ENCODE data around the gene FAAH. TPM values are rescaled to one million over a fixed set of nuclear protein-coding genes. Genes with fewer than 3 reads are reported as not detected.
A peak's percentile ranks its signal among the peaks of the same experiment; 100 is the strongest.

The FAAH gene
- total and polyA plus RNA-seq, 2 of the 4 experiments (the other 2 are of a cell fraction): under 0.01 to 0.19 TPM

- H3K4me1 ChIP-seq (ENCODE audit: control insufficient read depth, insufficient read depth, low read length): no peaks in the 10 kb centered on the region; the same call in 1 of the 2 replicates
- POLR2A ChIA-PET (ENCODE audit: unreplicated experiment): no interaction called here
- no peak overlapping the region for H2AK5ac ChIP-seq (ENCODE audit: low read depth, low read length)
- H3K9me1 ChIP-seq (ENCODE audit: insufficient read depth, low read length): no peaks in the 10 kb centered on the region
- H3K27me3 ChIP-seq (ENCODE audit: control insufficient read depth, insufficient read depth, low read length): peaks cover 31% of the 10 kb centered on the region
- no peak overlapping the region for H4K8ac ChIP-seq (ENCODE audit: low read depth in 2 of 2, low read length in 2 of 2)
- H2BK20ac ChIP-seq (ENCODE audit: low read depth, low read length): no peak overlapping the region
- H3K4me3 ChIP-seq (ENCODE audit: insufficient read depth, low read depth, low read length): no peak overlapping the region
- DNase-seq: peak; percentile 11
- no peak overlapping the region for H3K9ac ChIP-seq (ENCODE audit: low read depth, low read length)
- WGBS, 2 experiments (ENCODE audit: extremely low coverage in 2 of 2, insufficient read length in 1 of 2): 100% methylated on average over 1 of the region's 6 CpGs; no CpG with 5 or more reads in 1 of the 2 experiments
- H3K9me3 ChIP-seq (ENCODE audit: control insufficient read depth, insufficient read depth, low read length): no peaks in the 10 kb centered on the region
- in situ Hi-C loops (cut with MboI; ENCODE audit: low sequenced_read_pairs): loop anchor here (25.0 kb wide), 1 partner anchor 311 kb away; the partner anchor contains the start of gene EFCAB14
- H4K5ac ChIP-seq (ENCODE audit: low read depth, low read length): no peak overlapping the region
- no TSS peak for BruUV-seq (replicated peaks)
- H2AFZ ChIP-seq (replicated peaks; ENCODE audit: low read length, poor library complexity): no peak overlapping the region
- H3K4me2 ChIP-seq (ENCODE audit: low read depth, low read length): no peak overlapping the region
- H3K4ac ChIP-seq (ENCODE audit: low read depth, low read length): no peak overlapping the region
- dilution Hi-C loops (cut with HindIII; ENCODE audit: low sequenced_read_pairs, unreplicated experiment): no loop called here
- no peak overlapping the region for H3K27ac ChIP-seq (ENCODE audit: insufficient read depth, low read length)
- H2AK9ac ChIP-seq (replicated peaks; ENCODE audit: low read depth, low read length, poor library complexity): peak overlapping the region; percentile 65
- H3K23ac ChIP-seq (ENCODE audit: low read depth, low read length): no peak overlapping the region; the same call in 1 of the 2 replicates
- intact Hi-C loops (cut with micrococcal nuclease): loop anchor here (10.0 kb wide), 1 partner anchor 773 kb away; no protein-coding TSS in a partner anchor
- no peak overlapping the region for H2BK15ac ChIP-seq (ENCODE audit: low read depth, low read length)
- no peak for ATAC-seq (ENCODE audit: low read depth)
- no peak overlapping the region for H3K14ac ChIP-seq (replicated peaks; ENCODE audit: low read depth, low read length)
- no peak overlapping the region for H2BK120ac ChIP-seq (ENCODE audit: low read depth, low read length)
- no peak overlapping the region for H4K91ac ChIP-seq (ENCODE audit: insufficient read depth, low read depth, low read length)
- no peak overlapping the region for H2BK5ac ChIP-seq (ENCODE audit: low read depth, low read length, poor library complexity, severe bottlenecking)
- H4K20me1 ChIP-seq (ENCODE audit: insufficient read depth, low read length): no peaks in the 10 kb centered on the region
- no peaks in the 10 kb centered on the region for H3K36me3 ChIP-seq (ENCODE audit: control insufficient read depth, insufficient read depth, low read length)
- H3K56ac ChIP-seq (ENCODE audit: extremely low read depth, insufficient read depth, low read length): no peak overlapping the region
- CTCF ChIA-PET: interaction anchor here (0.6 to 0.9 kb wide), 2 partner anchors 46 to 119 kb away, joined by 4 to 8 read pairs; no protein-coding TSS in a partner anchor
- no peaks in the 10 kb centered on the region for H3K79me1 ChIP-seq (ENCODE audit: low read depth in 1 of 2, low read length in 2 of 2)
- no peak overlapping the region for H3K18ac ChIP-seq (ENCODE audit: low read depth, low read length)
- TF ChIP-seq MAFK (IDR thresholded peaks at IDR 0.05; ENCODE audit: low read depth, low read length): no peak
- no peak for TF ChIP-seq CHD1 (IDR thresholded peaks at IDR 0.05; ENCODE audit: low read depth, low read length)
- no peak for TF ChIP-seq MXI1 (IDR thresholded peaks at IDR 0.05; ENCODE audit: borderline replicate concordance, low read depth, low read length)
- TF ChIP-seq CTCF (conservative IDR thresholded peaks at IDR 0.05; ENCODE audit: low read depth, low read length): no peak
- TF ChIP-seq POLR2A (IDR thresholded peaks at IDR 0.05; ENCODE audit: low read depth, low read length): no peak
- no peak for TF ChIP-seq ELK1 (IDR thresholded peaks at IDR 0.05; ENCODE audit: borderline replicate concordance, low read depth, low read length)
- no peak for TF ChIP-seq RCOR1 (IDR thresholded peaks at IDR 0.05; ENCODE audit: insufficient replicate concordance, low read length)
- TF ChIP-seq NFE2L2 (IDR thresholded peaks at IDR 0.05; ENCODE audit: low read depth, low read length): no peak
- TF ChIP-seq MAZ (IDR thresholded peaks at IDR 0.05; ENCODE audit: borderline replicate concordance, low read depth, low read length): no peak
- TF ChIP-seq BHLHE40 (IDR thresholded peaks at IDR 0.05; ENCODE audit: low read depth, low read length): no peak
- TF ChIP-seq SMC3 (IDR thresholded peaks at IDR 0.05; ENCODE audit: low read depth, low read length): no peak
- TF ChIP-seq FOS (IDR thresholded peaks at IDR 0.05; ENCODE audit: low read depth, low read length): no peak
- no peak for TF ChIP-seq RFX5 (IDR thresholded peaks at IDR 0.05; ENCODE audit: low read depth, low read length)
- TF ChIP-seq USF2 (IDR thresholded peaks at IDR 0.05; ENCODE audit: low read depth, low read length): no peak
- TF ChIP-seq CEBPB (IDR thresholded peaks at IDR 0.05; ENCODE audit: low read depth, low read length): no peak
These were observed 7.2 kb downstream of the FAAH start for GRCh38 chr1:46401154-46401913.
